ENCODE data around the gene SGCB.
"Not testable (repeated sequence)": the region's sequence is repeated elsewhere in the genome, so short reads cannot be mapped to it uniquely, and the experiment has no call there.

SGCB gene

GRCh38 chr4:52038103-52038912 lies at the start of gene SGCB:
Gene SGCB, minus strand, starts transcription at chr4:52038299. Its CDS starts 40 bp downstream, at chr4:52038259.
- DNase-seq (ENCODE audit: low read depth) = peak; percentile 68

GRCh38 chr4:52086425-52086824 lies 48.3 kb upstream of the SGCB start:
- DNase-seq (ENCODE audit: low read depth) = not testable (repeated sequence)

GRCh38 chr4:52081216-52081615 lies 43.1 kb upstream of the SGCB start:
- DNase-seq (ENCODE audit: low read depth) = no peak

GRCh38 chr4:52079659-52080058 lies 41.6 kb upstream of the SGCB start:
- no peak for DNase-seq (ENCODE audit: low read depth)

GRCh38 chr4:52076731-52077130 lies 38.6 kb upstream of the SGCB start:
- DNase-seq (ENCODE audit: low read depth) = no peak

- no peak for DNase-seq (ENCODE audit: low read depth)
Measured at GRCh38 chr4:52071791-52072546, 33.9 kb upstream of the SGCB start.

- no peak for DNase-seq (ENCODE audit: low read depth)
Measured at GRCh38 chr4:52069571-52069970, 31.5 kb upstream of the SGCB start.

- DNase-seq (ENCODE audit: low read depth) = no peak
Measured at GRCh38 chr4:52059372-52059771, 21.3 kb upstream of the SGCB start.

GRCh38 chr4:52058275-52058674 lies 20.2 kb upstream of the SGCB start:
- no peak for DNase-seq (ENCODE audit: low read depth)

- no peak for DNase-seq (ENCODE audit: low read depth)
Measured at GRCh38 chr4:52057196-52057595, 19.1 kb upstream of the SGCB start.

- no peak for DNase-seq (ENCODE audit: low read depth)
Measured at GRCh38 chr4:52054254-52054653, 16.2 kb upstream of the SGCB start.

GRCh38 chr4:52052475-52052780 lies 14.3 kb upstream of the SGCB start:
- no peak for DNase-seq (ENCODE audit: low read depth)

- no peak for DNase-seq (ENCODE audit: low read depth)
Measured at GRCh38 chr4:52051615-52052474, 13.7 kb upstream of the SGCB start.

- DNase-seq (ENCODE audit: low read depth) = no peak
Measured at GRCh38 chr4:52051213-52051614, 13.1 kb upstream of the SGCB start, which contains the start of gene SPATA18. Gene SPATA18, plus strand, starts transcription at chr4:52051304. Its CDS starts 401 bp downstream, at chr4:52051705.

- no peak for DNase-seq (ENCODE audit: low read depth)
Measured at GRCh38 chr4:52049266-52049665, 11.2 kb upstream of the SGCB start.

- DNase-seq (ENCODE audit: low read depth) = no peak
Measured at GRCh38 chr4:52045028-52045427, 6.9 kb upstream of the SGCB start.

GRCh38 chr4:52037689-52038102 lies 403 bp downstream of the SGCB start:
- no peak for DNase-seq (ENCODE audit: low read depth)

- no peak for DNase-seq (ENCODE audit: low read depth)
Measured at GRCh38 chr4:52036886-52037530, 1.1 kb downstream of the SGCB start.

- DNase-seq (ENCODE audit: low read depth) = no peak
Measured at GRCh38 chr4:52035190-52035589, 2.9 kb downstream of the SGCB start.

- DNase-seq (ENCODE audit: low read depth) = no peak
Measured at GRCh38 chr4:52032005-52032404, 6.1 kb downstream of the SGCB start.

- DNase-seq (ENCODE audit: low read depth) = no peak
Measured at GRCh38 chr4:52028970-52029369, 9.1 kb downstream of the SGCB start.
